Measurements from ENCODE around the gene RCL1.

The RCL1 gene

DNA sequence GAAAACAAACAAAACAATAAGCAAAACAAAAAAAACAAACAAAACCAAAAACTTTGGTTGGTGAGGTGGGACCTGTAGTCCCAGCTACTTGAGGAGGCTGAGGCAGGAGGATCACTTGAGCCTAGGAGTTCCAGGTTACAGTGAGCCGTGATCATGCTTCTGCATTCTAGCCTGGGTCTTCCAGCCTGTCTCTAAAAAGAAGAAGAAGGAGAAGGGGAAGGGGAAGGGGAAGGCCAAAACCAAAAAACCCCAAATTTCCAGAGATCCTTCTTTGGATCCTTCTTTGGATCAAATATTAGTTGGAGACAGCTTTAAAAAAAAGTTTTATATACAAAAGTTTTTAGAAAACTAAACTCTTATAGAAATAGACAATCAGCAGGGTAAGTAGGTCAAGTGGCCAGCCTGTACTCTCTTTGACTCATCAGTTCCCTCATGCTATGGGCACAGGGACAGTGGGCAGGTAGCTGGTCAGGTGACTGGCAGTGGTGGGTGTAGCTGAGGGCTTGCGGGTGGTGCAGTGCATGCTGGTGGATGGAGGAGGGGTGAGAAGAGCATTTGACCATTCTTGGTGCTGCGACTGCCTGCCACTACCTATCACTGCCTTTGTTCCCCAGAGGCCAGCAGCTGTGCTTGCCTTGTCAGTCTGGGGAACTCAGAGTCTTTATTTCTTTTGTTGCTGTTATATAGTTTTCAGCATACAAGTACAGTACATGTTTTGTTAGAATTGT lies 12.6 kb downstream of the RCL1 start:
- in situ Hi-C loops (cut with MboI; ENCODE audit: low sequenced_read_pairs) = no loop called here

GRCh38 chr9:4810565-4810964 lies 17.8 kb downstream of the RCL1 start:
- in situ Hi-C loops (cut with MboI; ENCODE audit: low sequenced_read_pairs) = no loop called here

DNA sequence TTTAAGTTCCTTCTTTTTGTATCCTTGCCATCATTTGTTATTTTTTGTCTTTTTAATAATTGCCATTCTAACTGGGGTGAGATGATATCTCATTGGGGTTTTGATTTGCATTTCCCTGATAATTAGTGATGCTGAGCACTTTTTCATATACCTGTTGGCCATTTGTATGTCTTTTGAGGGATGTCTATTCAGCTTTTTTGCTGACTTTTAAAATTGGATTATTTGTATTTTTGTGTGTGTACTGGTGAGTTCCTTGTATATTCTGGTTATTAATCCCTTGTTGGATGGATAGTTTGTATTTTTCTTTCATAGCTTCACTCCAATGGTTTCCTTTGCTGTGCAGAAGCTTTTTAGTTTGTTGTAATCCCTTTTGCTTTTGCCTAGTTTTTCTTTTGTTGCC lies 19.1 kb downstream of the RCL1 start:
- in situ Hi-C loops (cut with MboI; ENCODE audit: low sequenced_read_pairs) = no loop called here

GRCh38 chr9:4812858-4813257 lies 20.1 kb downstream of the RCL1 start:
- in situ Hi-C loops (cut with MboI; ENCODE audit: low sequenced_read_pairs) = no loop called here

DNA sequence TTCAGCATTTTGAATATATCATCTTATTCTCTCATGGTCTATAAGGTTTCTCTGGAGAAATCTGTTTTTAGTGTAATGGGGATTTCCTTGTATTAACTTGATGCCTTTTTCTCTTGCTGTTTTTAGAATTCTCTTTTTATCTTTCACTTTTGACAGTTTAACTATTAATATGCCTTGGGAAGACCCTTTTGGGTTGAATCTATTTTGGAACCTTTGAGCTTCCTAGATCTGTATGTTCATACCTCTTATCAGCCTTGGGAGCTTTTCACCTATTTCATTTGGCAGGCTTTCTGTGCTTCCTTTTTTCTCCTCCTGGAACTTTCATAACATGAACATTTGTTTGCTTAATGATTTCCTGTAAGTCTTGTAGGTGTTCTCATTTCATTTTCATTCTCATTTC lies 22.2 kb downstream of the RCL1 start:
- in situ Hi-C loops (cut with MboI; ENCODE audit: low sequenced_read_pairs) = no loop called here

- in situ Hi-C loops (cut with MboI; ENCODE audit: low sequenced_read_pairs) = no loop called here
Measured at GRCh38 chr9:4815381-4815956, 22.7 kb downstream of the RCL1 start.

- in situ Hi-C loops (cut with MboI; ENCODE audit: low sequenced_read_pairs) = no loop called here
Measured at GRCh38 chr9:4820168-4820567, 27.4 kb downstream of the RCL1 start.

GRCh38 chr9:4821133-4821532 lies 28.4 kb downstream of the RCL1 start:
- in situ Hi-C loops (cut with MboI; ENCODE audit: low sequenced_read_pairs) = no loop called here

DNA sequence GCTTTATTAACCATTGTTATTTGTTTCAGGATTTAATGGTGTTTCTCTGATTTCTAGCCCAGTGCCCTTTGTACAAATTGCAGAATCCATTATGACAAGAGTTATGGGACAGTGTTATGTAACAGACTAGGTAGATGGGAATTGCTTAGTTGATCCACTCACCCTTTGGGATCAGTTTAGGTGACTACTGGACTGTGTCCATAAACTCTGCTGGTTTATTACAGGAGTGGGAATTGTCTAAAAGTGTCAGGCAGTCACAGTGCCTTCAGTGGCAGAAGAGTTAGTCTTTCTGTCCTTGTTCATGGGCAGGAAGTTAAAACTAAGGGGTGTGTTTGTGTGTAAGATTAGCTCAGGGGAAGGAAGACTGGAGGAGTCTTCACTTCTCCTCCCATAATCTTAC lies 29.3 kb downstream of the RCL1 start:
- in situ Hi-C loops (cut with MboI; ENCODE audit: low sequenced_read_pairs) = no loop called here

- in situ Hi-C loops (cut with MboI; ENCODE audit: low sequenced_read_pairs) = no loop called here
Measured at GRCh38 chr9:4826417-4827166, 33.8 kb downstream of the RCL1 start.

DNA sequence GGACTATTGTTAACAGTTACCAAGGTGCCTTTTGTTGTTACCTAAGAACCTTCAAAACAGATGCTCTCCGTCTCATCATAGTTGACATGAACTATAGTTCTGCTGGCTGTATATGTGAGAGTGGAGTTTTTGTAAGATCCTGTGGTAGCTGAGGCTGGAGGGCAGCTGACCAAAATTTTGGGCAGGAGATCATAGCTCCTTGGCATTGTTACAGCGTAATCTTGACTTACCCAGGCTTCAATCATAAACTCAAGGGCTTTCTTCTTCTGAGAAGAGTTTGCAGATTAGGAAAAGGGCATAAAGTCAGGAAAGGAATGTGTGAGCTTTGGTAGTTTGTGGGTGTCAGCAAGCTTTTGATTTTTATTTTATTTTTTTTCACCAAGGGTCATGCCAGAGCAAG lies 34.5 kb downstream of the RCL1 start:
- in situ Hi-C loops (cut with MboI; ENCODE audit: low sequenced_read_pairs) = no loop called here

DNA sequence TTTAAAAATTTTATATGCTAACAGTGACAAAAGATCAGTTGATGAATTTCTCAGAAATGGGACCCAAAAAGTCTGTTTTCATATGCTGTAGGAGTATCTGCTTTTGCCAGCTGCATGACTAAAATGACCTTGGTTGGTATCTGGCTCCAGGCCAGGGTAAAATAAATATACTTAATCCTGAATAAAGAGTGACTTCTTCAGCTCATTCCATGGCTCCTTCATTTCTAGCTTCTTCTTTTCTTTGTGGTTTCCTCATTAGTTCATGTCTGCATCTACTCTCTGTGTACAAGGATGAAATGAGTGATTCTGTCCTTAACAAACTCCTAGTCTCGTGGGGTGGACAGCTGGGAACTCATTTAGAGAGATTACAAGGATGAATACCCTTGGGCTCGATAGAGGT lies 36.0 kb downstream of the RCL1 start:
- in situ Hi-C loops (cut with MboI; ENCODE audit: low sequenced_read_pairs) = no loop called here

- in situ Hi-C loops (cut with MboI; ENCODE audit: low sequenced_read_pairs) = no loop called here
Measured at GRCh38 chr9:4829969-4830368, 37.2 kb downstream of the RCL1 start.

- in situ Hi-C loops (cut with MboI; ENCODE audit: low sequenced_read_pairs) = no loop called here
Measured at GRCh38 chr9:4830699-4831098, 38.0 kb downstream of the RCL1 start.

GRCh38 chr9:4831119-4831518 lies 38.4 kb downstream of the RCL1 start:
- in situ Hi-C loops (cut with MboI; ENCODE audit: low sequenced_read_pairs) = no loop called here

GRCh38 chr9:4831944-4832343 lies 39.2 kb downstream of the RCL1 start:
- in situ Hi-C loops (cut with MboI; ENCODE audit: low sequenced_read_pairs) = no loop called here

DNA sequence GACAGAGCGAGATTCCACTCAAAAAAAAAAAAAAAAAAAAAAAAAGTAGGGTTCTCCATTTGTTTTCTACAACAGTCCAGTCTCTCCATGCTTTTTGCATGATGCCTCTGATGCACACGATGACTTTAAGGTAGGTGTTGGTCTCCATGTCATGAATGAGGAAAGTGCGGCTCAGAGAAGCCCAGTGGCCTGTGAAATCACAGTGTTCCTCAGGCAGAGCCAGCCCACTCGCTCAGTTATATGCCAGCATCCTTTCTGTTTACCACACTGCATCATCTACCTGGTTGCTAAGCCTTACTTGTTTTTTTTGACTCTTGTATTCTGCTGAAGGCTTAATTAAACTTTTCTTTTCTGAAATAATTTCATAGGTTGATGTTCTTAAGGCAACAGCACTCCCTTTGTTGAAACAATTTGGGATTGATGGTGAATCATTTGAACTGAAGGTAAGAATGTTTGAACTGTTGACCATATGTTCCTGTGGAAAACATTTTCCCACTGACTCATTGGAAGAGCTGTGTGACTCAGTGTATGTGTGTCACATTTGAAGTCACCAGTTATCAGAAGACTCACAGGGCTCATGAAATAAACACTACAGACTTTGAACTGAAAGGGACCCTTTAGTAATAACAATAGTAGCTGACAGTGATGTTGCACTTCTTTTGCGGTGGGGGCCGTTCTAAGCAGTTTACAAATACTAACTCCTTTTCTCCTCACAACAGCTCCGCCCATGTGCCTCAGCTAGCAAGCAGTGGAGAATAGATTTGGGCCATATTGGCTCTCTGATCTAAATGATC lies 40.2 kb downstream of the RCL1 start:
- in situ Hi-C loops (cut with MboI; ENCODE audit: low sequenced_read_pairs) = no loop called here

- in situ Hi-C loops (cut with MboI; ENCODE audit: low sequenced_read_pairs) = no loop called here
Measured at GRCh38 chr9:4833781-4834560, 41.2 kb downstream of the RCL1 start.

DNA sequence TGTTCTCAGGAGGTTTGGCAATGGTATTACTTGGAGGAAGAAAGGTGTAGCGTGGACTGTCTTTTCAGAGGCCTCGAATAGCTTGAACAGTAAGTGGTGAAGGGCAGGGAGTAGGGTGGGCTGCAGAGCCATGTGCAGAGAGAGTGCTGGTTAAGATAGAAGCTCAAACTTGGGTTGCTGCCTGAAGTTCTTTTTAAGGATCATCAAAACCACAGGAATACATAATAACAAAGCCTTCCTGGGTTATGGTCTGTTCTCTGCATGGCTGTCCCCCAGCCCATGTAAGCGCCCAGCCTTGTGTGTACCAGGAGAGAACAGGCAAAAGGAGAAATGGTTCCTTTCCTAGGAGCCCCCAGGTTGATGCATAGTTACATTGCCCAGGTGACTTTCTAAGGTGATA lies 43.9 kb downstream of the RCL1 start:
- in situ Hi-C loops (cut with MboI; ENCODE audit: low sequenced_read_pairs) = no loop called here

DNA sequence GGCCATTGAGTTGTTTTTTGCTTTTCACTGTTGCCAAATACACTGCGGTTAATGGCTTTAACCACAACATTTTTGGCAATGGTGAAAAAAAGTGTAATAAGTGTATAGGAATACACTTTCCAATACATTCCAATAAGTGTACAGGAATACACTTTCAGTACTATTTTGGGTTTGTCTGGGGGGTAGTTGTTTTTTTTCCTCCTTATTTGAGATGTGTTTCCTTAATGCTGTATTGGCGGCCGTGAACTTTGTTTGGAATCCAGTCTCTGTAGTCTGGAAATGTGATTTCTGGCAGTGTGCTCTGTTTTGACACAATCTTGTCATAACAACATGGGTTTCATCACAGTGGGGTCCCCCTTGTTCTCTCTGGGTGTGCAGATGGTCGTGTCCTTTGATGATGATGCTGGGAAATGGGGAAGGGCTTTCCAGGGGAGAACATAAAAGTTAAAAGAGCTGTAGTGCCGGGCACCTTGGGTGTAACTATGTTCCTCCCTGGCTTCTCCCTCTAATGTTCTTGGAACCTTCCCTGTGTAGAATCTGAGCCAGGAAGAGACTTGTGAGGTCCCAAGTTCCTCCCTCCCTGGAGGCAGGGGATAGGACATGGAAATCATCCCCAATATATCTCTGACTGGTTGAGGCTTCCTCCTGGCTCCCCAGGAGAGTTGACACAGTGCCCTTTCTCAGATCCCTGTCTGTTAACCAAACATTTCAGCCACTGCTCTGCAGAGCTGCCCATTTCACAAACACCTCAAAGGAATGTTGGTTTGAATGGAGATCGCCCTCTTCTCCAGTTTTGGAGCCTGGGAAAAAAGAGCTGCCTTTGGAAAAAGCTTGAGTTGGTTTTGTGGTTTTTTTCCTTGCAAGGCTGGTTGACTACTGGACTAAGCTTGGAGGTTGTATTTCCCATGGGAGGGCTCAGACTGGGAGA lies 44.8 kb downstream of the RCL1 start:
- in situ Hi-C loops (cut with MboI; ENCODE audit: low sequenced_read_pairs) = no loop called here
